Measurements from ENCODE around the gene DTHD1.

- no peak for TF ChIP-seq POLR2A (IDR thresholded peaks at IDR 0.05)
- TF ChIP-seq CTCF (IDR thresholded peaks at IDR 0.05) = no peak
- no peak for TF ChIP-seq EP300 (IDR thresholded peaks at IDR 0.05)
- TF ChIP-seq POLR2AphosphoS5 (IDR thresholded peaks at IDR 0.05) = no peak
Observed at GRCh38 chr4:36313301-36313700, 31.9 kb downstream of the DTHD1 start.
